ENCODE measurements around the gene NTM.
"Not testable (repeated sequence)": the region's sequence is repeated elsewhere in the genome, so short reads cannot be mapped to it uniquely, and the experiment has no call there.

The NTM gene

DNA sequence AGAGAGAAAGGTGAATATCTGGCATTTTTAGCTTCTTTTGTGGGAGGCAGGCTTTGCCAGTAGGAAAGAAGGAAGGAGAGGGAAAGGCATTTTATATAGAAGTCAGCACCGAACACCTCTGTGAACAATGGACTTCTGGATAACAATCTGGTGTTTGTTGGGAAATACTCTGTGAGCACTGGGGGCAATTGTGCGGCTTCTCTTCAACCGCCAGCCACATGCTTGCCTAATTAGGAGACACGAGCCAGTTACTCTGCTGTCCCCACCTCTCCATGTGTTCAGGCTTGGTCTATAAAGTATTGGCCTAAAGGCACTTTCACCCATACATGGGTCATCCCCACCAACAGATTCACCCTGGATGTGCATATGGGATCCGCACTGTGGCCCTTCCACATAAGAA lies 523.6 kb downstream of the NTM start:
- no peak for DNase-seq (ENCODE audit: low spot score)

DNA sequence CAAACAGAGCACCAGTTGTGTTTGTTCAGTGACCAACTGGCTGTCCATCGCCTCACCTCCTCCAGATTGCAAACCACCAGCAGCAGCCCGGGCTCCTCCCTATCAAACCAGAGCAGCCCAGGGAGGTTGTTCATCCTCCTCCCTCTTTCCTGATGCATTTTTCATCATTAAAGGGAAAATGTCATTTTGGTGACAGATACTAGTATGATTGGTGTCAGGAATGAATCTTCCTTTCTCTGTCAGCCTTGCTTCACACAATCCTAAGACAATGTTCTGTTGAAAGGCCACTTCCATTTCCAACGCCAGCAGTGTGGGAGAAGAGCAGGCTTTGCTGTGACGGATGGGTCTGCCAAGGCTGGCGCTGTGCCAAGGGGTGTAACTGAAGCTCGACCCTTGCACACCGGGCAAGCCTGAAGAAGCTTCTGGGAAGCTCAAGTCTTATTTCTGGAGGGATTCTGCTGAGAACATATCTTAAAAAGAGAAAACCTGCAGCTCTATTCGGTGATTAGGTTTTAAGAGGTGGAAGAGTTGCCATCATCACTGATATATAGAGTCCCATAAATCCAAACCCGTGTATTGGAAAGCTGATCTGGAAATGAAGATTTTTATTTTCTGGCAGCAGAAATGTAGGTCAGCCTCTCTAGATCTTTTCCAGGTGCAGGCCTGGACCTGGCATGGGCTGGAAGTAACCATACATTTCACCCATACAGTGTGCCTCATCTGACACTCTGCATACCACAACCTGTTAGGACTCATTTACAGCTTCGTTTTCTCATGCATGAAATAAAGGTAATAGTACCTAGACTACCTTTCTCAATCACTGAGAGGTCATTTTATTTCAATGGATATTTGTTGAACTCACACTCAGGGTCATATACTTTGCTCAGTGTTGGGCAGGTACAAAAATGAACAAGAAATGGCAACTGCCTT lies 524.5 kb downstream of the NTM start:
- no peak for DNase-seq (ENCODE audit: low spot score)

DNA sequence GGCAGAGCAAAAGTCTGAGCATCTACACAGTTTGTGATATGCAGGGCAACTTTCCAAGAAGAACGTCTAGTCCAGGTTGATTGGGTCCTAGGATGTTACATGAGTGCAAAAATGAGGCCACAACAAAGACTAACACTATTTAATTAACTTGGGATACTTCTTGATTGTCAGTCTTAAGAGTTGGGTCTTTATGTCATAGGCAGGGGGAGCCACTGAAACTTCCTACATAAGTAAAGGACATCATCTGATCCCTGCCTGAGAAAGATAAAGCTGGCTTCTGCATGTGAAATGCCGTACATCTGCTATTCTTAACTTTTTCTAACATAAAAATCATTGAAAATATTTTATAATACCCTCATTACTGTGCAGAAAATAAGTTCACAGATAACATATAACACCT lies 525.5 kb downstream of the NTM start:
- DNase-seq (ENCODE audit: low spot score): no peak

DNA sequence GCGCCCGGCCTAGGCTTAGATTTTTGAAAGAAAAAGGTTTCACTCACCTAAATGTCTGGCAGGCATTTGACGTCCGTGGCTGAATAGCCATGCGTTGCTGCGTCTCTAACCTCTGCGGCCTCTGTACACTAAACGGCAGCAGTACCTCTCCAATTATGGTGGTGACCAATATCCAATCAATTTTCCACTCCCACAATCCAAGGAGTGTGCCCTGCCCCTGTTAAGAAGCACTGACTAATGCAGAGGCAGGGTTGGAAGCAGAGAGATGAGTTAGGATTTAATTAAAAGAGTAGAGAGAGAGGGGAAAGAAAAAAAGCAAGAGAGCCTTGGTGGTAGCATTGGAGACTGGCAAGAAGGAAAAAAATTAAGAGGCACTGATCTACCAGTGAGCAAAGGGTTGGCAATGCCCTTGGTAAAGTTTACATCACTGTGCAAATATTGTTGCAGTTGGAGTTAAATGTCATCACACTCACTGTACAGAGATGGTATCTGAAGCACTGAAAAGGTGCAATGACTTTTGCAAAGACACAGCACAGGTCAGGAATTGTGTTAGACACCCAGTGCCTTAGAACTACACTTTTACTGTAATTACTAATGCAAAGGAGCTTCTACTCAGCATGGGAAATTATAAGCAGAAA lies 526.7 kb downstream of the NTM start:
- no peak for DNase-seq (ENCODE audit: low spot score)

GRCh38 chr11:131897956-131898355 lies 527.5 kb downstream of the NTM start:
- no peak for DNase-seq (ENCODE audit: low spot score)

GRCh38 chr11:131898949-131899348 lies 528.5 kb downstream of the NTM start:
- DNase-seq (ENCODE audit: low spot score): no peak

DNA sequence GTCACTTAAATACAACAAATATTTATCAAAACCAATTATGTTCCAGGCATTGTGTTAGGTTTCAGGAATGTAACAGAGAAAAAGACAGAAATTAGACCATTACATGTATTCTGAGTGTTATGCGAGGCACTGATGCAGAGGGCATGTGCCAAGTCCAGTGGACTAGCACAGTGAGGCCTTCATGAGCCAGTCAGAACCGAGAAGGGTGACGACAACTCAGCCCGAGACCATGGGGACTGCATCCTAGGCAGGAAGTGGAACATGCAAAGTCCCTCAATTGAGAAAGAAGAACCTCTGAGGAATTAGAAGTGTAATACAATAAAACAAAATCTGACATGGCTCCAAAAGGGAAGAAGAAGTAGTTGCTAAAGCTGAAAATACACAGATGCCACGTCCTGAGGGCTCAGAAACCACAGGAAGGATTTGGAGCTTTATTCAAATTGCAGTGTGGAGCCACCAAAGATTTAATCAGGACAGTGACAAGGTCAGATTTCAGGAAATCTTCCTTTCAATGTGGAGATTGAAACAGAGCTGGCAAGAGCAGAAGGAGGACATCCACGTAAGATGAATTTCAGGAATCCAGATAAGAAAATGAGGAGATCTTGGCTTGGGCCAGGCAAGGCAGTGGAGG lies 529.6 kb downstream of the NTM start:
- DNase-seq (ENCODE audit: low spot score): no peak

DNA sequence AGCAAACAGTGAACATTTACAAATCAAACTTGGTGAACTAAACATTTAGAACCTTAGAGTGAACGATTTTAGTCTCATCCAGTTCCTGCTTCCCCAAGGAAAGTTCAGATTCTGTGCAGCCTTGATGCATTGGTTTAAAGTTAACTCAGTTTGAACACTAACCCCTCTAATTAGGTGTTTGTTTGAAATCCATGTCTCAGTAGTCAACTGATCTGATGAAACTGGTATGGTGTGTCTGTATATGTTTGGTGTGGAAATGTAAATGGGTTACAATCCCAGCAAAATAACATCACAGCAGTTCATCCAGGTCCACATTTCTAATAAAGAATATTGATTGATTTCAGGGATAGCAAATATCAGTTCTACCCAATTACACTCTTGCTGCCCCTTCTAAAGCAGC lies 532.0 kb downstream of the NTM start:
- DNase-seq (ENCODE audit: low spot score): no peak

DNA sequence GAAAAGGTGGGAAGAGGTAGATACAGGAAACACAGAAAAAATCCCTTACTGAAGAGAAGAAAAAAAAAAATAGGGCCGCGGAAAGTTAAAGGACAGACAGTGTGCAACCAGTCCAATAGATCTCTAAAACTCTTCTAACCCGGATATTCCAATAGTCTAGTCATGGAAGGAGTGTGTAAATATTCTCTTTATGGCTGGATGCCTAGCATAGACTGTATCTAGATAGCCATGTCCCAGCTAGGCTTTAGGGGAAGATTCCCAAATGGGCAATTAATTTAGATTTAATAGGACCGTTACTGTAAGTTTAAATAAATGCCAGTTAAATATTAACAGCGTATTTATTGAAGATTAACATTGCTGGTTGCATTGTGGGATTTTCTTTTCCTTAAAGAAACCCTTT lies 532.7 kb downstream of the NTM start:
- DNase-seq (ENCODE audit: low spot score): no peak

- no peak for DNase-seq (ENCODE audit: low spot score)
Measured at GRCh38 chr11:131904756-131905155, 534.3 kb downstream of the NTM start.

- no peak for DNase-seq (ENCODE audit: low spot score)
Measured at GRCh38 chr11:131906963-131907362, 536.5 kb downstream of the NTM start.

DNA sequence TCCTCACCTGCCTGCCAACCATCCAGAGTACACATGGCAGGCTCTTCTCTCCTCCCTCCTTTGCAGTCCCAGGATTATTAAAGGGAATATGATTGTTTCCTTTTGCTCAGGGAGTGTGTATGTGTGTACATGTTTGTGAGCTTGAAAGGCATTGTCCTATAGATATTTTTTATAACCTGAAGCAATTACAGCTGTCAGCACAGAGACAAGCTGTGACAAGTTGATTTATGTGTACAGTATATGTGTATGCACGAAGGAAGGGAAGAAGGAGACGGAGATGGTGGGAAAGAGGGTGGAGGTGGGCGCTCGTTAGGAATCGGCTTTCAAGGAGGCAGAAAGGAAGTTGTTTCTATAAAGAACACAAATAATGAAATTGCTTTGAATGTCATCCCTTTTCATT lies 537.0 kb downstream of the NTM start:
- DNase-seq (ENCODE audit: low spot score): no peak

DNA sequence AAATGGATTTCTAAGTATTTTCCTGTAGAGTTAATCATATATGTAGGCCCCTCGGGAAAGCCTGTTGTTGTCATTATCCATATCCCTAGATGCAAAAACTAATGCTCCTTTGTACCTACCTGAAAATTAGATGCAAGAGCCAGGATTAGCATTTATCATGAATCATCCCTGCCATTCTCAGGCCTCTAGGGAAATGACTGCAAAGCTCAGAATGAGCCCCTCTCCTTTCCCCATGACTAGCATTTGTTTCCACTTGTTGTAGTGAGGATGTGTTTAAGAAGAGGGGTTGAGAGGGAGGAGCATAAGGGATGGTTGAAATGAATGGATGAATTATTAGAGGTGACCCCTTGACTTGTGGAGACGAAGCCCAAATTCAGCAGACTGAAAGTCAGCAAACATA lies 537.9 kb downstream of the NTM start:
- DNase-seq (ENCODE audit: low spot score): no peak

GRCh38 chr11:131909426-131910177 lies 539.2 kb downstream of the NTM start:
- no peak for DNase-seq (ENCODE audit: low spot score)

- DNase-seq (ENCODE audit: low spot score): no peak
Measured at GRCh38 chr11:131910178-131910522, 539.7 kb downstream of the NTM start.

DNA sequence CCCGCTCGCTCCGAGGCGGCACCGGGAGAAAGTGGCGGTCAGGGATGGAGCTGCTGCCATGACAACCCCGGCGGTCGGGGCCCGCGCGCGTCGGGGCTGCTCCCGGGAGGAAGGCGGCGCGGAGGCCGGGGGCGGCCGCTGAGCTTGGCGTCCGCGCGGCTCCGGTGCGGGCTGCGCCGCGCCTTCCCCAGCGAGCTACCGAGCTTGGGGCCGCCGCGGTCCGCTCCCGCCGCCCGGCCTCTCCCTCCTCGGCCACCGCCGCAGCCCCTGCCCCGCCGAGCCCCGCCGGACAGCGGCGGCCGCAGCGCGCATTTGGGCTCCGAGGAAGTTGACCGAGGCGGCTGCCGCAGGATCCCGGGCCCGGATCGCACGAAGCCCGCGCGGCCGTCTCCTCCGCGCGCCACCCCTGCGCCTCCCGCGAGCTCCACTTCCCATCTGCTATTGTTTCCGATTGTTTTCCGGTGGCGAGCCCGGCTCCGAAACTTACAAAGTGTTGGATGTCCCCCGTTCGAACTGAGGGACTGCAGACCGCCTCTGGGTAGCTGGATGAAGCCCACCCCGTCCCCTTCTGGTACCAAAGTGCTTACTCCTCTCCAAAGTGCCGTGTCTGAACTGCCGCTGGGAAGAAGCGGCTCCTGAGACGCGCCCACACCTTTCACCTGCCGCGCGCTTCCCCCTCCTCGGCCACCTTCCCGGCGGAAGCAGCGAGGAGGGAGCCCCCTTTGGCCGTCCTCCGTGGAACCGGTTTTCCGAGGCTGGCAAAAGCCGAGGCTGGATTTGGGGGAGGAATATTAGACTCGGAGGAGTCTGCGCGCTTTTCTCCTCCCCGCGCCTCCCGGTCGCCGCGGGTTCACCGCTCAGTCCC lies 540.3 kb downstream of the NTM start:
- DNase-seq (ENCODE audit: low spot score): no peak

- not testable (repeated sequence) for DNase-seq (ENCODE audit: low spot score)
Measured at GRCh38 chr11:131911388-131912032, 541.1 kb downstream of the NTM start.

DNA sequence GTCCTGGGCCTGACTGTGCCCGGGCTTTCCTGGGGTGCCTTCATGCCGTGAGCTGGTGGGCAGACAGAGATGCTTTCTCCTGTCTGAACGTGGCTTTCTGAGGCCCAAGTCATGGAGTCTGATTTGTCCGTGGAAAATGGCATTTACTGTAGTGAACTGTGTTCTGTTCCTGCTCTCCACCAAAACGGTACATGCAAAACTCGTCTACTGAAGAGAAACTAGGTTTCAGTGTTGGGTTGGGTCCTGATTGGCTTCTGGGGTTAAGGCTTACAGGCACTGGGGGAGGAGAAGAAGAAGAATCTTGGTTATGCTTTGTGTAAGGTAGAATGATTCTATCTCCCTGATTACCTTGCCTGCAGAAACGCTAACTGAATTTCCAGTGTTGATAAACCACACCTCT lies 541.7 kb downstream of the NTM start:
- no peak for DNase-seq (ENCODE audit: low spot score)

- no peak for DNase-seq (ENCODE audit: low spot score)
Measured at GRCh38 chr11:131913267-131913666, 542.9 kb downstream of the NTM start.

DNA sequence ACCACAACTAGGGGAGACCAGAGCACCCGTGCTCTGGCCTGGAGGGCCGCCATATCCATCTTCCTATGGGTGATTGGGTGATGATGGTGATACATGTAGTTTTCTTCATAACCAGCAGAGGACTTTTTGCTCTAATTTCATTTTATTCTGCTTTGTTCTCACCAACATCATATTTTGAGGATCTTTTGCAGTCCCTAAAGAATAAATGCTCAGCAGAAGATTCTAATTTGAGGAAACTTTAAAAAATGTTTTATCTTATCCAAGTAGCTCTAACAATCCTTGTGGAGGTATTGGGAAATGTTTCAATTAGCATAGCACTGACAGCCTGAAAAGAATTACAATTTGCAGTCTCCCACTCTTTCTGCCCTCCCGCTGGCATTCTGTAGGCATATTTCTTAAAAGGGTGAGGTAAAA lies 544.0 kb downstream of the NTM start:
- no peak for DNase-seq (ENCODE audit: low spot score)

DNA sequence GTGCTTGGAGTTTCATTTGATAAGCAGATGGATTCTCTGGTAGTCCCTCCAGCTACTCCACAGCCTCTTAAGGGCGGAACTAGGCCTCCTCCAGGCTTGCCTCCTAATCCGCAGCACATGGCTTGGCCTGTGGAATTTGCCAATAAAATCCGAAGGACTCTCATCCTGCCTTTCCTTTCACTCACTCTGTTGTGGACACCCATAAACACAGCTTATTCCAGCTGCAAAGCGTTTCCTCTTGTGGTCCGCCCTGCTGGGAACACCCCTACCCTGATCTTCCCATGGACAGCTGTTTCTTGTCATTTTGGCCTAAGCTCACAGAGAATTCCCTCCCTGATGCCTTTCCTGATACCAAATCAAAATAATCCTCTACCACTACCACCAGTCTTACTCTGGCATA lies 546.2 kb downstream of the NTM start:
- no peak for DNase-seq (ENCODE audit: low spot score)
